Activated T-helper 17 cell treated with anti-CD3 and anti-CD28 coated beads, Interleukin-2, amount 50 U/mL, for 72 hours (primary cell): ENCODE measurements around the gene PSORS1C1. TPM values are rescaled to one million over a fixed set of nuclear protein-coding genes. Genes with fewer than 3 reads are reported as not detected.
A peak's percentile ranks its signal among the peaks of the same experiment; 100 is the strongest.
"Not testable (repeated sequence)": the region's sequence is repeated elsewhere in the genome, so short reads cannot be mapped to it uniquely, and the experiment has no call there.

Experiments used
- ATAC-seq: fragments of 150-1000 bp; cut with Tn5 transposase; replicated peaks from 2 replicates; pipeline ENCODE4 v1.10.0; 2021; ENCODE audit warnings: mild to moderate bottlenecking, moderate library complexity
- H3K27ac Mint-ChIP-seq: one replicate; pipeline ENCODE4 v1.8.0; 2022; ENCODE audit warnings: mixed read lengths
- H3K27me3 Mint-ChIP-seq: one replicate; pipeline ENCODE4 v1.8.0; 2022; ENCODE audit warnings: mixed read lengths
- H3K36me3 Mint-ChIP-seq: one replicate; pipeline ENCODE4 v1.8.0; 2022; ENCODE audit warnings: low read depth, mild to moderate bottlenecking, mixed read lengths
- H3K4me1 Mint-ChIP-seq: one replicate; pipeline ENCODE4 v1.8.0; 2022; ENCODE audit warnings: mixed read lengths
- H3K4me3 Mint-ChIP-seq: one replicate; pipeline ENCODE4 v1.8.0; 2022; ENCODE audit warnings: mild to moderate bottlenecking, mixed read lengths
- H3K9me3 Mint-ChIP-seq: one replicate; pipeline ENCODE4 v1.8.0; 2022; ENCODE audit warnings: mixed read lengths
- total RNA-seq, 2 donors: library from RNA; stranded (reverse); gene quantifications; one replicate each; pipeline ENCODE4 v1.2.3, GENCODE V29; 2022

PSORS1C1 gene
- total RNA-seq, 2 donors from 2014 or later: not detected

- Mint-ChIP-seq H3K27ac (peak overlapping the region; percentile 12), H3K4me1 (peaks cover 19% of the 10 kb centered on the region), H3K9me3 (no peaks in the 10 kb centered on the region), H3K36me3 (no peaks in the 10 kb centered on the region), H3K27me3 (no peaks in the 10 kb centered on the region), H3K4me3 (peak overlapping the region; percentile 78)
- ATAC-seq: peak; percentile 83
These were observed 65.9 kb downstream of the PSORS1C1 start for GRCh38 chr6:31180500-31180899.

DNA sequence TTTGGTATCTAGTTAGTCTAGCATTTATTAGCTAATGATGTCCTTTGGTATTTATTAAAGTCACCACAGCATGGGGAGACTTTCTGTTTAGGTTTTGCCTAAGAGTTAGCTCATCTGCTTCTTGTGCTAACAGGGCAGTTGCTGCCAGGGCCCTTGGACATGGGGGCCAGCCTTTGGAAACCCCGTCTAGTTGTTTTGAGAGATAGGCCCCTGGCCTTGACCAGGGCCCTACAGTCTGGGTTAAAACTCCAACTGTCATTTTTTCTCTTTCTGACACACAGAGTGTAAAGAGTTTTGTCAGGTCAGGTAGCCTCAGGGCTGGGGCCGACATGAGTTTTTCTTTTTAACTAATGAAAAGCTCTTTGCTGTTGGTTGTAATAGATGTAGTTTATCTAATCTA, 68.7 kb downstream of the PSORS1C1 start:
- not testable (repeated sequence) for ATAC-seq, H3K9me3 Mint-ChIP-seq, H3K36me3 Mint-ChIP-seq, H3K27me3 Mint-ChIP-seq, H3K4me3 Mint-ChIP-seq, H3K27ac Mint-ChIP-seq
- H3K4me1 Mint-ChIP-seq: peaks cover 12% of the 10 kb centered on the region

DNA sequence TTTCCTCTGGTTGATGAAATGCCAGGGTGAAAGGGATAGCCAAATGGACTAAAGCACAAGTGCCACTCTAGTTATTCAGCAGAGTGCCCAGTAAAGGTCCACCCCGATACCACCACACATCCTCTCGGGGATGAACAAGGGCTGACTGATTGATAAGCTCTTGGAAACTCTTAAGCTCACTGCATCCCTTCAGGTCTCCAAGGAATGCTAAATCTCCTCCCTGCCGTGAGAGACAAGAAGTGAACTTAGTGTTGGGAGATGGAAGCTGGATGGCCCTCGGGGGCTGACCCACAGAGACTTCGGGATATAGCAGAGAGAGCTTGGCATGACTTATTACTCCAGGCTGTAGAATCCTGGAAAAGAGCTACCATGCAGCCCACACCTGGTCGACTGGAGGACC, 69.3 kb downstream of the PSORS1C1 start:
- not testable (repeated sequence) for H3K36me3 Mint-ChIP-seq, H3K4me3 Mint-ChIP-seq, H3K27me3 Mint-ChIP-seq, H3K4me1 Mint-ChIP-seq, ATAC-seq, H3K27ac Mint-ChIP-seq, H3K9me3 Mint-ChIP-seq

DNA sequence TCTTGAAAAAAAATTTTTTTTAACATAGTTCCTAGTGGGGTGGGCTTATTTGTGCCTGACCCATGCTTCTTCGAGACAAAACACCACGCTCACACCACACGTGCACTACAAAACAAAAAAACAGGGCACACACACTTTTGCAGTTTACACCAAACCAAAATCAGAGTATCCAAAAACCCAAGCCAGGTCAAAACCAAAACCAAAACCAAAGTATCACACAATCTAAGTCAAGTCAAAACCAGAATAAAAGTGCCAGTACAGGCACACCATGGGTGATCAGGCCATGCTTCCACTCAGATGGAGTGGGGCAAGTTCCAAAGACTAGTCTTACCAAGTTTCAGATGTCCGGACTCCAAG, 71.1 kb downstream of the PSORS1C1 start:
- H3K9me3 Mint-ChIP-seq, H3K4me1 Mint-ChIP-seq, H3K27me3 Mint-ChIP-seq, H3K36me3 Mint-ChIP-seq, H3K4me3 Mint-ChIP-seq: not testable (repeated sequence)
- peak; percentile 31 for ATAC-seq
- peak overlapping the region; percentile 25 for H3K27ac Mint-ChIP-seq

DNA sequence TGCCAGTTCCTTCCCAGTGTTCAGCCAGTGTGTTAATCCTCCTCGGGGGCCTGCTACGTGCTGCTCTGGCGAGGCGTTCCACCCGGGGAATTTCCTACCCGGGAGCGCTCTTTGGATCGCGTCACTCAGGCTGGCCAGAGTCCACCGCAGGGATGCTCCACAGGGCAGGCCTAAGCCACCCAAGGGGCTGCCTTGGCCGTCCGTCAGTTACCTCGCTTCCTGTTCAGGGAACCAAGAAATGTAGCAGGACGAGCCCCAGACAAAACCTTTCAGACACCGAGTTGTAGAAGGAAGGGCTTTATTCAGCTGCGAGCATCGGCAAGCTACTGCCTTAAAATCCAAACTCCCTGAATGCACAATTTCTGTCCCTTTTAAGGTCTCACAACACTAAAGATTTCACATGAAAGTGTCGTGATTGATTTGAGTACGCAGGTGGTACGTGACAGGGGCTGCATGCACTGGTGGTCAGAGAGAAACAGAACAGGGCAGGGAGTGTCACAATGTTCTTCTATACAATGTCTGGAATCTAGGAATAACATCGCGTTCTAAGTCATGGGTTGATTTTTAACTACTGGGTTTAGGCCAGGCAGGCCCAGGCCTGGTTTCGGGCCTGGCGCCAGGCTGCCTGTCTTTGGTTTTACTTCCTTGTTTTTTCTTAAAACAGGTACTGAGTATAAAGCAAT, 71.6 kb downstream of the PSORS1C1 start:
- Mint-ChIP-seq H3K27ac (no peak overlapping the region), H3K27me3 (no peaks in the 10 kb centered on the region), H3K4me3 (no peak overlapping the region), H3K9me3 (no peaks in the 10 kb centered on the region), H3K36me3 (no peaks in the 10 kb centered on the region), H3K4me1 (no peaks in the 10 kb centered on the region)
- ATAC-seq: no peak

- Mint-ChIP-seq H3K4me1 (no peaks in the 10 kb centered on the region), H3K36me3 (no peaks in the 10 kb centered on the region), H3K4me3 (no peak overlapping the region), H3K27ac (no peak overlapping the region), H3K27me3 (no peaks in the 10 kb centered on the region), H3K9me3 (no peaks in the 10 kb centered on the region)
- no peak for ATAC-seq
These were observed 73.2 kb downstream of the PSORS1C1 start for GRCh38 chr6:31187780-31188194.

DNA sequence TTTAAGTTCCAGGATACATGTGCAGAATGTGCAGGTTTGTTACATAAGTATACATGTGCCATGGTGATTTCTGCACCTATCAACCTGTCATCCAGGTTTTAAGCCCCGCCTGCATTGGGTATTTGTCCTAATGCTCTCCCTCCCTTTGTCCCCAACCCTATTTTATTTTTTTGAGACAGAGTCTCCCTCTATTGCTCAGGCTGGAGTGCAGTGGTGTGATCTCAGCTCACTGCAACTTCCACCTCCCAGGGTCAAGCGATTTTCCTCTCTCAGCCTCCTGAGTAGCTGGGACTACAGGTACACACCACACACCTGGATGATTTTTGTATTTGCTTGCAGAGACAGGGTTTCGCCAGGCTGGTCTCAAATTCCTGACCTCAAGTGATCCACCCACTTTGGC, 74.6 kb downstream of the PSORS1C1 start:
- H3K27ac Mint-ChIP-seq, H3K4me1 Mint-ChIP-seq, ATAC-seq, H3K4me3 Mint-ChIP-seq, H3K36me3 Mint-ChIP-seq, H3K27me3 Mint-ChIP-seq, H3K9me3 Mint-ChIP-seq: not testable (repeated sequence)

Other genes with a start within 250 kb of the PSORS1C1 start
- gene DDR1, start 230.3 kb upstream of the PSORS1C1 start, total RNA-seq: 10 to 100 TPM in 1 of 2 donors, 1 to 10 TPM in 1; 3.0 to 19.5 TPM
- gene GTF2H4, start 206.6 kb upstream of the PSORS1C1 start, total RNA-seq: 10 to 100 TPM; 34.3 to 39.9 TPM
- 10 to 100 TPM; 50.5 to 64.4 TPM for gene VARS2, start 200.6 kb upstream of the PSORS1C1 start, total RNA-seq
- not detected for gene SFTA2, start 182.6 kb upstream of the PSORS1C1 start, total RNA-seq
- not detected for gene MUCL3, start 173.8 kb upstream of the PSORS1C1 start, total RNA-seq
- not detected for gene MUC21, start 131.1 kb upstream of the PSORS1C1 start, total RNA-seq
- not detected for gene MUC22, start 104.3 kb upstream of the PSORS1C1 start, total RNA-seq
- not detected for gene C6orf15, start 2.2 kb upstream of the PSORS1C1 start, total RNA-seq
- not detected for gene CDSN, start 5.6 kb downstream of the PSORS1C1 start, total RNA-seq
- gene PSORS1C2, start 24.3 kb downstream of the PSORS1C1 start, total RNA-seq: not detected
- 10 to 100 TPM; 52.4 to 85.5 TPM for gene CCHCR1, start 43.0 kb downstream of the PSORS1C1 start, total RNA-seq
- gene TCF19, start 43.8 kb downstream of the PSORS1C1 start, total RNA-seq: 100 to 1,000 TPM in 1 of 2 donors, 10 to 100 TPM in 1; 91.1 to 125 TPM
- under 1 TPM in 1 of 2 donors, not detected in 1; 0.16 TPM for gene POU5F1, start 55.9 kb downstream of the PSORS1C1 start, total RNA-seq
- 1,000 to 10,000 TPM in 1 of 2 donors, 100 to 1,000 TPM in 1; 620 to 1,648 TPM for gene HLA-C, start 157.3 kb downstream of the PSORS1C1 start, total RNA-seq
- gene HLA-B, start 242.4 kb downstream of the PSORS1C1 start, total RNA-seq: 1,000 to 10,000 TPM; 3,089 to 4,180 TPM